Left kidney (tissue), 2 donors: Measurements from ENCODE around the gene CARMIL3. TPM values are rescaled to one million over a fixed set of nuclear protein-coding genes. Genes with fewer than 3 reads are reported as not detected.
"Not testable (repeated sequence)": the region's sequence is repeated elsewhere in the genome, so short reads cannot be mapped to it uniquely, and the experiment has no call there.

Source experiments
- DNase-seq: peaks from one replicate; pipeline ENCODE4 v3.0.0-alpha.2; 2013
- polyA plus RNA-seq: library from polyadenylated mRNA; unstranded; fragments of 120-200 nt; gene quantifications from one replicate; pipeline ENCODE4 v1.2.1, GENCODE V29; 2013; ENCODE audit not compliant: insufficient read length

The CARMIL3 gene
- polyA plus RNA-seq, 1 donor = 2.4 TPM

- peak; percentile 81 for DNase-seq
Observed at GRCh38 chr14:24093901-24094840, 42.4 kb downstream of the CARMIL3 start, which contains the start of gene PCK2. Gene PCK2 (plus strand): TSS chr14:24094311. CDS start chr14:24094406, 95 bp downstream.

- no peak for DNase-seq
Observed at GRCh38 chr14:24094841-24095270, 43.0 kb downstream of the CARMIL3 start.

GRCh38 chr14:24095271-24096068, 43.7 kb downstream of the CARMIL3 start:
- peak; percentile 51 for DNase-seq

- DNase-seq = no peak
Observed at GRCh38 chr14:24096545-24097181, 44.9 kb downstream of the CARMIL3 start.

GRCh38 chr14:24098229-24098926, 46.6 kb downstream of the CARMIL3 start:
- no peak for DNase-seq

- no peak for DNase-seq
Observed at GRCh38 chr14:24098927-24099813, 47.4 kb downstream of the CARMIL3 start.

GRCh38 chr14:24100197-24100981, 48.6 kb downstream of the CARMIL3 start:
- DNase-seq = no peak

GRCh38 chr14:24100982-24101494, 49.2 kb downstream of the CARMIL3 start:
- DNase-seq = no peak

GRCh38 chr14:24102357-24103048, 50.7 kb downstream of the CARMIL3 start:
- no peak for DNase-seq

GRCh38 chr14:24103451-24103850, 51.6 kb downstream of the CARMIL3 start:
- no peak for DNase-seq

GRCh38 chr14:24105609-24106239, 53.9 kb downstream of the CARMIL3 start:
- not testable (repeated sequence) for DNase-seq

- DNase-seq = no peak
Observed at GRCh38 chr14:24106672-24107271, 55.0 kb downstream of the CARMIL3 start.

- DNase-seq = no peak
Observed at GRCh38 chr14:24108336-24108874, 56.6 kb downstream of the CARMIL3 start.

- DNase-seq = no peak
Observed at GRCh38 chr14:24110060-24110459, 58.3 kb downstream of the CARMIL3 start.

GRCh38 chr14:24110523-24110922, 58.7 kb downstream of the CARMIL3 start:
- no peak for DNase-seq

- no peak for DNase-seq
Observed at GRCh38 chr14:24113379-24113800, 61.6 kb downstream of the CARMIL3 start.

GRCh38 chr14:24113801-24114531, 62.2 kb downstream of the CARMIL3 start:
- peak; percentile 85 for DNase-seq
